OCI-LY3 (cell line): ENCODE measurements around the gene PLA2G2D.

ENCODE experiments used
- H2AFZ ChIP-seq: fragments of 200-600, 300-600 bp; shearing (Covaris generic); 2 replicates; pipeline ENCODE4 v1.6.0; 2014; ENCODE audit warnings: antibody characterized with exemption, low read depth, low read length
- H3K27ac ChIP-seq: fragments of 200-600, 300-600 bp; sonication (generic); 2 replicates; pipeline ENCODE4 v1.5.1; 2014; ENCODE audit warnings: mild to moderate bottlenecking, low read length, moderate library complexity, mixed read lengths
- H3K27me3 ChIP-seq: fragments of 200-600, 300-600 bp; sonication (generic); 2 replicates; pipeline ENCODE4 v1.6.1; 2014; ENCODE audit warnings: low read depth, low read length, mixed read lengths
- H3K36me3 ChIP-seq: fragments of 200-600, 300-600 bp; sonication (generic); replicated peaks from 2 replicates; pipeline ENCODE3; 2014; ENCODE audit warnings: low read depth, low read length, mixed read lengths
- H3K4me1 ChIP-seq: fragments of 300-600, 200-600 bp; sonication (generic); 2 replicates; pipeline ENCODE4 v1.6.1; 2014; ENCODE audit warnings: low read length, mixed read lengths
- H3K4me2 ChIP-seq: fragments of 200-600, 300-600 bp; sonication (generic); 2 replicates; pipeline ENCODE4 v1.6.1; 2014; ENCODE audit warnings: low read length, mixed read lengths
- H3K4me3 ChIP-seq: fragments of 300-600, 200-600 bp; sonication (generic); 2 replicates; pipeline ENCODE4 v1.5.1; 2014; ENCODE audit warnings: antibody characterized with exemption, mild to moderate bottlenecking, low read length, moderate library complexity
- H3K79me2 ChIP-seq: fragments of 300-600, 200-600 bp; shearing (Covaris generic); 2 replicates; pipeline ENCODE4 v1.6.1; 2014; ENCODE audit warnings: mild to moderate bottlenecking, low read length, mixed read lengths
- H3K9ac ChIP-seq: fragments of 300-600, 200-600 bp; shearing (Covaris generic); 2 replicates; pipeline ENCODE4 v1.6.0; 2014; ENCODE audit warnings: mild to moderate bottlenecking, low read length, moderate library complexity
- H3K9me3 ChIP-seq: fragments of 200-600, 300-600 bp; shearing (Covaris generic); 2 replicates; pipeline ENCODE4 v1.6.1; 2014; ENCODE audit warnings: low read length, mixed read lengths; ENCODE audit not compliant: insufficient read depth
- H4K20me1 ChIP-seq: fragments of 200-600, 300-600 bp; sonication (generic); 2 replicates; pipeline ENCODE4 v1.6.1; 2016; ENCODE audit warnings: low read length, mixed read lengths; ENCODE audit not compliant: insufficient read depth
- EZH2phosphoT487 ChIP-seq: fragments of 200-600 bp; shearing (Covaris generic); IDR thresholded peaks from 2 replicates; pipeline ENCODE4 v1.6.1; 2018; ENCODE audit warnings: antibody characterized with exemption, mixed run types, low read depth
- TF ChIP-seq, protein P1 (sequence below): fragments of 200-600, 300-600 bp; sonication (generic); IDR thresholded peaks from 2 replicates; pipeline ENCODE4 v1.5.1; 2014; ENCODE audit warnings: antibody characterized with exemption, low read length, low read depth

Gene PLA2G2D

DNA sequence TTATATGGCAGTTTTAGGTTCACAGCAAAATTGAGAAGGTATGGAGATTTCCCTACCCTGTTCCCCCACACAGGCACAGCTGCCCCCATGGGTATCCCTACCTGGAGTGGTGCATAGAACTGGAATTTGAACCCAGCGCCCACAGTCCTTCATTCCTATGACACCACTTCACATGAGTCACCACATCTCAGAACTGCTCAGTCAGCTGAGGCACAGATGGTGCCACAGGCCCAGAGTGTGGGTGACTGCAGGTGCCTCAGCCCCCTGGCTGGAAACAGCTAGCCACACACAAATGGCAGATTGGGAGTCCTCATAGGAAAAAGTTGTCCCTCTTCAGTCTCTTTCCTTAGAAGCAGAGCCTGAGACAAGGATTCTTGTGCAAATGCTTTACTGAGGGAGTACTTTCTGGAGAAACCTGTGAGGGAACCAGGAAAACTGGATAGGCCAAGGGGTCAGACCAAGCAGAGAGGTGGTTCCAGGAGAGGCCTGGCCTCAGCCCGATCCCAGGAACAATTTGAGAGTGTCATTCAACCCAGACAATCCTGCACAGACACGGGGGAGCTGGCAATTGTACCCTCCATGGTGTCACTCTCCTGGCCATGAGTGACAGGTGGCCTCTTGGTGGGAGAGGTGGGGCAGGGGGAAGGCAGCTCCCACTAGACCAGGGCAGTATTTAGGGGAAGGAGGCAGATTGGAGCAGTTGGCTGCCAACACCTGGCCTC is 6.9 kb downstream of the PLA2G2D start:
- Histone ChIP-seq H3K36me3 (no peaks in the 10 kb centered on the region), H2AFZ (no peak overlapping the region), H3K9me3 (no peaks in the 10 kb centered on the region), H3K27ac (no peak overlapping the region), H3K4me3 (no peak overlapping the region), H3K79me2 (no peaks in the 10 kb centered on the region), H3K4me2 (no peak overlapping the region), H3K27me3 (no peaks in the 10 kb centered on the region), H3K4me1 (peaks cover 12% of the 10 kb centered on the region), H3K9ac (no peak overlapping the region), H4K20me1 (no peaks in the 10 kb centered on the region)
- no peak for TF ChIP-seq EZH2phosphoT487
- TF ChIP-seq, protein P1, sequence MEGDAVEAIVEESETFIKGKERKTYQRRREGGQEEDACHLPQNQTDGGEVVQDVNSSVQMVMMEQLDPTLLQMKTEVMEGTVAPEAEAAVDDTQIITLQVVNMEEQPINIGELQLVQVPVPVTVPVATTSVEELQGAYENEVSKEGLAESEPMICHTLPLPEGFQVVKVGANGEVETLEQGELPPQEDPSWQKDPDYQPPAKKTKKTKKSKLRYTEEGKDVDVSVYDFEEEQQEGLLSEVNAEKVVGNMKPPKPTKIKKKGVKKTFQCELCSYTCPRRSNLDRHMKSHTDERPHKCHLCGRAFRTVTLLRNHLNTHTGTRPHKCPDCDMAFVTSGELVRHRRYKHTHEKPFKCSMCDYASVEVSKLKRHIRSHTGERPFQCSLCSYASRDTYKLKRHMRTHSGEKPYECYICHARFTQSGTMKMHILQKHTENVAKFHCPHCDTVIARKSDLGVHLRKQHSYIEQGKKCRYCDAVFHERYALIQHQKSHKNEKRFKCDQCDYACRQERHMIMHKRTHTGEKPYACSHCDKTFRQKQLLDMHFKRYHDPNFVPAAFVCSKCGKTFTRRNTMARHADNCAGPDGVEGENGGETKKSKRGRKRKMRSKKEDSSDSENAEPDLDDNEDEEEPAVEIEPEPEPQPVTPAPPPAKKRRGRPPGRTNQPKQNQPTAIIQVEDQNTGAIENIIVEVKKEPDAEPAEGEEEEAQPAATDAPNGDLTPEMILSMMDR = no peak

DNA sequence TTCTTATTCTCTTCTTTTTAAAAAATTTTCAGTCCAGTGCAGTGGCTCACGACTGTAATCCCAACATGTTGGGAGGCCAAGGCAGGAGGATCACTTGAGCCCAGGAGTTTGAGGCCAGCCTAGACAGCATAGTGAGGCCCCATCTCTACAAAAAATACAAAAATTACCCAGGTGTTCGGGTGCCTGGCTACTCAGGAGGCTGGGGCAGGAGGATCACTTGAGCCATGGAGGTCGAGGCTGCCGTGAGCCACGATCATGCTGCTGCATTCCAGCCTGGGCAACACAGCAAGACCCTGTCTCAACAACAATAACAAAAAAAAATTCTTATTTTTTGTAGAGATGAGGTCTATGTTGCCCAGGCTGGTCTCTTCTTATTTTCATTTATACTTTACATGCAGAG is 7.9 kb downstream of the PLA2G2D start:
- H3K36me3 ChIP-seq = no peaks in the 10 kb centered on the region
- H2AFZ ChIP-seq = no peak overlapping the region
- TF ChIP-seq, protein P1 = no peak
- no peak for TF ChIP-seq EZH2phosphoT487
- H3K4me3 ChIP-seq = no peak overlapping the region
- no peaks in the 10 kb centered on the region for H3K9me3 ChIP-seq
- H3K9ac ChIP-seq = no peak overlapping the region
- H3K27ac ChIP-seq = no peak overlapping the region
- H3K4me2 ChIP-seq = no peak overlapping the region
- peaks cover 9% of the 10 kb centered on the region for H3K4me1 ChIP-seq
- H3K27me3 ChIP-seq = no peaks in the 10 kb centered on the region
- no peaks in the 10 kb centered on the region for H4K20me1 ChIP-seq
- H3K79me2 ChIP-seq = no peaks in the 10 kb centered on the region

DNA sequence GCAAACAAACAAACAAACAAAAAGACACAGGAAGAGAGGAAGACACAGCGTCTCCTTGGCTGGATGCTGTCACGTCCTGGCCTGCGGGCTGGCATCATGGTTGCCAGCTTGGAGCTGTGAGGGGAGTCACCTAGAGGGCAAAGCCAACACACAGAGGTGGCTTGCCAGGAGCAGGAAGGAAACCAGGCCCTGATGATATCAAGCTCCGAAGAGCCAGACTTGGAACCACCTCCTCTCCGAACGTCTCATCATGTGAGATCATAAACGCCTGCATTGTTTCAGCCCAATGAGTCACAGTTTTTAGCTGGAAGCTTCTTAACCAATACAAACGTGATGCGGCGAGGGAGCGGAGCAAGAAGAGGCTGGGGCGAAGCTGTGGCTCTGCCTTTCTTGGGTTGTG is 8.7 kb downstream of the PLA2G2D start:
- H3K36me3 ChIP-seq = no peaks in the 10 kb centered on the region
- no peak overlapping the region for H2AFZ ChIP-seq

DNA sequence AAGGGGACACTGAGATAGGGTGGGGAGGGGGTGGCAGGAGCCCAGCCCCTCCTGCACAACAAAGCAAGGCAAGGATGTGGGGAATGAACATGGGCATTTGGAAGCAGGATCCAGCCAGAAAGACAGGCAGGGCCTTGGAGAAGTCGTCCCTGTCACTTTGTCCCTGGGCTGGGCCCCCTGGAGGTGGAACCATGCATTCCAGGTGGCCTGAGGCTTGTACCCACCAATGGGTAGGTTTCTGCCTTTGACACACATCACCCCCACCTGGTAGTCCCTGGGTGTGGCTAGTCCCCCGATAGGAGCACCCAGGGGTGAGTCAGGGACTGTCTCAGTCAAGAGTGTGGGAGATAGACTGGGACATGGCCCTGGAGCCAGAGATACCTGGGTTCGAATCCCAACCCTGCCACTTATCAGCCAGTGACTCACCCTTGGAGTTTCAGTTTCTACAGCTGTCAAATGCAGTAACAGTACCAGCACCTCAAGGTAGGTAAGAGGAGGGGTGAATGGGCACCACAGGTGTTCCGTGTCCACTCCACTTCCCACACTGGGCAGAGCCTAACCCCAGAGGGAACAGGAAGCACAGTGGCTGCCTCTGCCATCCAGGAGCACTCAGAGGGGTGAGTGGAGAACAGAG is 10.0 kb downstream of the PLA2G2D start:
- no peaks in the 10 kb centered on the region for H3K79me2 ChIP-seq

More for the DNA sequence above, 8.7 kb downstream of the PLA2G2D start:
- no peak overlapping the region for H3K9ac ChIP-seq
- H4K20me1 ChIP-seq = no peaks in the 10 kb centered on the region
- TF ChIP-seq EZH2phosphoT487 = no peak
- TF ChIP-seq, protein P1 = no peak
- H3K79me2 ChIP-seq = no peaks in the 10 kb centered on the region
- no peak overlapping the region for H3K4me2 ChIP-seq
- H3K9me3 ChIP-seq = no peaks in the 10 kb centered on the region
- peaks cover 9% of the 10 kb centered on the region for H3K4me1 ChIP-seq
- no peak overlapping the region for H3K4me3 ChIP-seq
- H3K27me3 ChIP-seq = no peaks in the 10 kb centered on the region
- no peak overlapping the region for H3K27ac ChIP-seq

More for the DNA sequence above, 10.0 kb downstream of the PLA2G2D start:
- no peak overlapping the region for H3K4me2 ChIP-seq
- H4K20me1 ChIP-seq = no peaks in the 10 kb centered on the region
- H2AFZ ChIP-seq = no peak overlapping the region
- H3K9me3 ChIP-seq = no peaks in the 10 kb centered on the region
- no peaks in the 10 kb centered on the region for H3K27me3 ChIP-seq
- peaks cover 13% of the 10 kb centered on the region for H3K4me1 ChIP-seq
- H3K27ac ChIP-seq = no peak overlapping the region
- H3K36me3 ChIP-seq = no peaks in the 10 kb centered on the region
- no peak overlapping the region for H3K9ac ChIP-seq
- no peak overlapping the region for H3K4me3 ChIP-seq
- TF ChIP-seq EZH2phosphoT487 = no peak
